SH-SY5Y (cell line): ENCODE data around the gene ATP5PF.

Source experiments
- GATA2 ChIP-seq: IDR thresholded peaks from 2 replicates; pipeline ENCODE4 v1.6.1; 2011; ENCODE audit warnings: mild to moderate bottlenecking, low read depth, low read length
- GATA3 ChIP-seq: IDR thresholded peaks from 2 replicates; pipeline ENCODE4 v1.6.1; 2011; ENCODE audit warnings: low read depth, mild to moderate bottlenecking, low read length, moderate library complexity

Gene ATP5PF

DNA sequence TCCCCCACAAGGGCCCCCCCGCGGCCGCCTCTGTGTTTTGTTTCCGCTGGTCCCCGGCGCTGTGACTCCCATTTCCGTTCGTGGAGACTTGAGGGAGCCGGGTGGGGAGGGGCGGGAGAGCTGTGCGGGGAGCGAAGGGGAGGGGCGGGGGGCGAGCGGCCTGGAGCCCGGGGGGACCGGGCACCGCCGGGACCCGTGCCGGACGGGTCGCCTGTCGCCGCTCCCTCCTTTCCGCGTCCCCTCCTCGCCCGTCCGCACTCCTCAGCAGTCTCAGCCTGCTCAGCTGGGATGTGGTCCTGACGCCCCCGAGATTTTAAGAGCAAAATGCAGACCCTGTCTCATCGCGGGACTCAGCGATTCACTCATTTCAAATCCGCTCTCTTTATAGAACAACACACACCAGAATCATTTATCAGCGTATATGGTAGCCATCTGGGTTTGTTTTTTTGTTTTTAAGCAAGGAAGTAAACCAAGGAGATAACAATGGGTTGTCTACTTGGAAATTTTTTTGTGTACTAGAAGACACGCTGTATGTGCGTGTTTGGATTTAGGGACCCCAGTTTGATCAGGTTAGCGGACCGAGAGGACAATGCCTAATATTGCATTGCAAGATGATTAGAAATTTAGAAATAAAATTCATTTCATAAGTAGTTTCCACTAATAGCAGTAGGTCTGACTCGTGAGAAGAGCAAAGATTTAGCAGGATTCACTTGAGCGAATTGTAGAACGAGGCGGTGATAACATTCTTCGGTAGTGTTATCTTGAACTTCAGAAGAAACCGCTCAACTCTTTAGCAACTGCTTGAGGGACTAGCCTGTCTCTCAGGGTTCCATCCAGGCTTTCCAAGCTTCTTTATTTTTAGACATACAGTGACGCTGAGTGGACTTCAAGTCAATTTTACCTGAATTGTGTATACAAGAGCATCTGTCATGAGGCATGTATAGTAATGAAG lies 1.2 kb upstream of the ATP5PF start:
- TF ChIP-seq GATA2 = no peak
- TF ChIP-seq GATA3 = no peak

DNA sequence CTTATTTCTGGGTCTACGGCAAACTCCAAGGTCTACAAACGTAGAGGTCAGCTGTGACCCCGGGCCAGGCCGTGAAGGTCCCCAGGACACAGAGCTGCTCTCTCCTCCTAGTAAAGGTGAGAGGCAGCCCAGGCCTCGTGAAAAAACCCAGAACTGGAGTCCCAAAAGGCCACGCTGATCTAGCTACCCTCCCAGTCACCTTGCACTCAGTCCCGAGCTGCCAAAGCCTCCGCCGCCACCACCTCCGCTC lies 125 bp downstream of the ATP5PF start:
- TF ChIP-seq GATA3 = no peak
- TF ChIP-seq GATA2 = no peak

DNA sequence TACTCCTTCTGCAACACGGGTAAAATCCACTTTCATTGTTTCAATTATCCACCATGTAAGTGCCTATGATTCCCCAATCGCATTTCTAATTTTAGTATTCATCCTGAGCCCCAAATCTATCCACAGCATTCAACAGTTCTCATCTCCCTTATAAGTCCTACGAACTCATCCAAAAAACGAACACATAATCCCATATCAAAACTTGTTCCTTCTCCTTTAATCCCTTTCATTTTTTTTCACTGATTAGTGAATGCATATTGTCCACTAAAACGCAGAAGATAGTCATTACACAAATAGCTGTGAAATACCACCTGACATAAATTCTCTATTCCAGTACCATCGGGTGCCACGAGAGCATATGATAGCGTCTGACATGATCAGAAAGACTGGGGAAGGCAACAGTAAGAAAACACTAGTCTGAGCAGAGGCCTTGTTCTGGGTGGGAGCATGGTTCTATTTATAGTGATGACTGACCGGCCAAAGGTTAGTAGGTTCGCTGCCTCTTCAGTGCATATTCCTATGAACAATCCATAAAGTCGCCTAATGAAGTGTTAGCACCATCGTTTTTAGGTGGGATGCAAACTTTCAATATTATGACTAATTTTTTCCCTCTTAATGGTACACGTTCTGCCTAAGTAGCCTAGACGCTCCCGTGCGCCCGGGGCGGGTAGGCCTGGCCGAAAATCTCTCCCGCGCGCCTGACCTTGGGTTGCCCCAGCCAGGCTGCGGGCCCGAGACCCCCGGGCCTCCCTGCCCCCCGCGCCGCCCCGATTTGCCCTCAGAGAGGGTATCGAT lies 648 bp downstream of the ATP5PF start:
- no peak for TF ChIP-seq GATA2
- no peak for TF ChIP-seq GATA3

DNA sequence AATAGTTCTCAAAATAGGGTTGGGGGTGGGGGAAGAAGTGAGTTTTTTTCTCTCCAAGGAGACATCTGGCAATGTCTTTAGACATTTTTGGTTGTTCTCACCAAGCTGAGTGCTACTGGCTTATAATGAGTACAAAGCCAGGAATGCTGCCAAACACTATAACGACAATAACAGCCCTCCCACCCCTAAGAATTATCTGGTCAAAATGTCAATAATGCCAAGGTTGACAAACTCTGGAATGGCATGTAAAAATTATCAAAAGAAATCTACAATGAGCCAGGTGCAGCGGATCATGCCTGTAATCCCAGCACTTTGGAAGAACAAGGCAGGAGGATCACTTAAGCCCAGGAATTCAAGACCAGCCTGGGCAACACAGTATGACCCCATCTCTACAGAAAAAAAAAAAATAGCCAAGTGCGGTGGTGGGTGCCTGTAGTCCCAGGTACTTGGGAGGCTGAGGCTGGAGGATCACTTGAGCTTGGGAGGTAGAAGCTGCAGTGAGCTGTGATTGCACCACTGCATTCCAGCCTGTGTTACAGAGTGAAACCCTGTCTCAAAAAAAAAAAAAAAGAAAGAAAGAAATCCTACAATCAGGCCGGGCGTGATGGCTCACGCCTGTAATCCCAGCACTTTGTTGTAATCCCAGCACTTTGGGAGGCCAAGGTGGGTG lies 2.5 kb downstream of the ATP5PF start:
- TF ChIP-seq GATA2 (no peak), GATA3 (no peak)

DNA sequence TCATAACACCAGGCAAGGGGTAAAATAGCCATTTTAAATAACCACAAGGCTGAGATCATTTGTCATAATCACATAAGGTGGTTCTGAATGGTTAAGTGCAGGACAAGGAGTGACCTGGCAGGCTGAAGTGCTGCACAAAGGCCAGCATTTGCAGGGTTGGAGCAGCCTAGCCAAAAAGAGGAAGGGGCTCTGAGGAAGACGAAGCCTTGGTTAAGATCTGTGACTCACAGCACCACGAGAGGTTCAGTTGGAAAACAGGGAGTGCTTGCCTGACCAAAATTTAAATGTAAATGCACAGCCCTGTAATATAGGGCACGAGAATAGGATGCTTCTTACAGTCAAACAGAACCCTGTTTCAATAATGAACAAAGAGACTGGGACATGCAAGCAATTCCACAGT lies 12.1 kb downstream of the ATP5PF start:
- TF ChIP-seq GATA3 = no peak
- TF ChIP-seq GATA2 = no peak

DNA sequence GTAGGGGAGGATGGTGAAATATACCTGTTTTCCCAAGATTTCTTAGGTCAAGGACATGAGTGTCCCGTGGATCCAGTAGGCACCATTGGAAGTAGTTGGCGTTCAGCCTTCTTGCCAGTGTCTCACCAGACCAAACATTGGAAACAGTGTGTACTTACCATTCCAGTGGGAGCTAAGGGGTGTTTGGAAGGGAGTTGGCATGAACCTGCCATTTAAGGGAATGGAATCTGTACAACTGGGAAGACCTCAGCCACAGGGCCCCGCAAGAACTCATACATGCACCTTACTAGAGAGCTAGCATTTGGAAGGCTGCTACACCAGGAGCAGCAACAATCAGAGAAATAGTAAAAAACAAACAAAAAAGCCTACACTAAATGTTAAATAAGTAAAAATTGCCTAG lies 12.7 kb downstream of the ATP5PF start:
- TF ChIP-seq GATA2 (no peak), GATA3 (no peak)

DNA sequence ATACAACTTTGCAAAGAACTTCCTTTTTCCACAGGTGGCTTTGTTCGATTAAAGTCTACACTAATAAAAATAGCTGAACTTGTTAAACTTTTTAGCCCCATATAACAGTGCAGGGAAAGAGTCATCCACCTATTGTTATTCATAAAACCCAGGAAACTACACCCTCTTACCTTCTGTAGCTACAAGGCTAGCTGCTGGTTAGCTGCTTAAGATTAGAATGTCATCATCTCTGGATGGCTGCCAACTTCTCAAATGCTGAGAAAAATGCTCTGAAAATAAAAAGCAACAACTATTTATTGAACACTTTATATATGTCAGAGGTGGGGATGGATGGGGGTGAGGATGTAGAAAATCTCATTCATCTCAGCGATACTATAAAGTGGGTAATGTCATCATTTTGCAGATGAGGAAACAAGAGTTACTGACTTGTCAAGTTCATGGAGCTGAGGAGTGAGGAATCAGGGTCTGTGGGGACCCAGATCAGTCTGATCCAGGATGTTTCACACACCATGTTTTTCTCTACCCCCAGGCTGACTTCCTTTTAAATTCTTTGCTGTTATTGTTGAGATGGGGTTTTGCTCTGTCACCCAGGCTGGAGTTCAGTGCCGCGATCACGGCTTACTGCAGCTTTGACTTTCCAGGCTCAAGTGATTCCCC lies 17.1 kb downstream of the ATP5PF start:
- no peak for TF ChIP-seq GATA3
- TF ChIP-seq GATA2 = no peak

DNA sequence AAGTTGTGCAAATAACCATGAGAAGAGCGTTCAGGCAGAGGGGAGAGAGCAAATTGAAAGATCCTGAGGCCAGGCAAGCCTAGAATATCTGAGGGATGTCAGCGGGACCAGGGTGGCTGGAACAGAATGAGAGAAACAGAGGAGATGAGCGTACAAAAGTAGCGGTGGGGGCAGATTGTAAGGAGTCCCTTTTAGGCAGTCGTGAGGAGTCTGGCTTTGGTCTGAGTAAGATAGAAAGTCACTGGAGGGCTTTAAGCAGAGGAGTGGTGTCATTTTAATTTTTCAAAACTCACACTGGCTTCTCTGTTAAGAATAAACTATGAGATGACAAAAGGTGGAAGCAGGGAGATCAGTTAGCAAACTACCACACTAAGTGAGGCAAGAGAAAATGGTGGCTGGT lies 24.2 kb downstream of the ATP5PF start:
- TF ChIP-seq GATA2 (no peak), GATA3 (no peak)

DNA sequence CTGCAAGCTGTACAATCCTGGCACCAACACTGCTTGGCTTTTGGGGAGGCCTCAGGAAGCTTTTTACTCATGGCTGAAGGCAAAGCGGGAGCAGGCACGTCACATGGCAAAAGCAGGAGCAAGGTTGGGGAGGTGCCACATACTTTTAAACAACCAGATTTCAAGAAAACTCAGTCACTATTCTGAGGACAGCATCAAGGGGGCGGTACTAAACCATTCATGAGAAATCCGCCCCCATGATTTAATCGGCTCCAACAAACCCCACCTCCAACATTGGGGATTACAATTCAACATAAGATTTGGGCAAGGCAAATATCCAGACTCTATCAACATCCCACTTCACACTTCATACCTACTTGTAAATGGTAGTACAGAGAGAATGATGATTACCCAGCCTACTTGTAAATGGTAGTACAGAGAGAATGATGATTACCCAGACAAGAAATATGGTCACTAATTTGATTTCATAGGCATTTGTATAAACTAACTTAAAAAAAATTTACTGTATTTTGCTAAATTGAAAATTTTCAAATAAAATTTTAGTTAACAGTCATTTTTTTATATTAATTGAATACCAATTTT lies 24.9 kb downstream of the ATP5PF start:
- TF ChIP-seq GATA3 = no peak
- no peak for TF ChIP-seq GATA2

DNA sequence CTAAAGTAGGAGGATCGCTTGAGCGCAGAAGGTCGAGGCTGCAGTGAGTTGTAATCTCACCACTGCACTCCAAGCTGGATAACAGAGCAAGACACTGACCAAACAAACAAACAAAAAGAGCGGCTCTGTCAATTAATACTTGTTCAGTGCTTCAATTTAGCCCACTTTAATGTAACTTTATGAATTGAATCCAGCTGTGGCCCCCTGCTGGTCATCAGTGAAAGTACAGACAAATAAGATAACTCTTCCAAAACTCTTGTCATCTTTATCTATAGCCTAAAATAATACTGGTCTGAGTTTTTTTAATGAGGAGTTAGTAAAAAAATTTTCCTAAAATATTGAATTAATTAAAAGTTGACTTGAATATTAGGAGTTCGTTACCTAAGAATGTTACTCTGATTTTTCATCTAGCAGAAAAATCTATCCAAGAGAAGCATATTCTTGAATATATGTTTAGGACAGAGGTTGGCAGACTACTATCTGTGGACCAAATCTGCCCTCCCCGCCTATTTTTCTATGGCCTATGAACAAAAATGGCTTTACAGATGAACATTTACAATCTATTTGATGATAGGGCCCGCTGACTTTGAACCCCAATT lies 26.1 kb downstream of the ATP5PF start:
- TF ChIP-seq GATA3 (no peak), GATA2 (no peak)

DNA sequence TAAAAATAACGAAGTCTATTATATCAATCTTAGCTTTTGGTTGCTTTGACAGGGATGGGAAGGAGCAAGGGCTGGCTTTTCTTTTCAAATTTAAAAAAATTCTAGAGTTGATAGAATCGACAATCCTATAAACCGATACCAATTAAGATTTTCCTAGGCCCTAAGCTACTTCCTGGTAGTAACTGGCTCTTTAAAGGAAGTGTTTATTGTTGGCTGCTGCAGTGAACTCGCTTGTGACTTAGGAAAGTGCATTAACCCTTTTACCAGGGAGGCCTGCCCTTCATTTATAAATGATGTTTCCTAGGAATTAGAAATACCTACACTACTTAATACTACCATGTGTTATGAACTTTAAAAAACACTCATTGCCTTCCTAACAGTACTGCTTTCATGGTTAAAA lies 33.2 kb downstream of the ATP5PF start:
- TF ChIP-seq GATA3 = no peak
- TF ChIP-seq GATA2 = no peak

DNA sequence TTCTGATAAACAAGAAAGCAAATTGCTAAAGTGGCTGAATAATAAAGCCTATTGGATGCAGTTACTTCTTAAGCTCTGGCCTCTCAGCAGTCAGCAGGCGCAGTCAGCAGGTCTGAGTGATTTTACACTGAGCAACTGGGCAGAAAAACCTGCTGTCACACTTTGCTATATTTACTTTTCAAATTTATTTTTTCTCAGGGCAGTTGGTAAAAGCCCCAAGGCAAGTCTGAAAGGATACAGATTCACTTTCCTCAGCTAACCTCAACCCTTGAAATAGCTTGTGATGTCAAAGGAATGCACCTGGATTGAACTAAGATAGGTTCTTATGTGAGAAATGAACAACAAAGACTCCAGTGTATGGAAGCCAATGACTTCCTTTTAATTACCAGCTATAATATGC lies 34.0 kb downstream of the ATP5PF start:
- no peak for TF ChIP-seq GATA3
- no peak for TF ChIP-seq GATA2

DNA sequence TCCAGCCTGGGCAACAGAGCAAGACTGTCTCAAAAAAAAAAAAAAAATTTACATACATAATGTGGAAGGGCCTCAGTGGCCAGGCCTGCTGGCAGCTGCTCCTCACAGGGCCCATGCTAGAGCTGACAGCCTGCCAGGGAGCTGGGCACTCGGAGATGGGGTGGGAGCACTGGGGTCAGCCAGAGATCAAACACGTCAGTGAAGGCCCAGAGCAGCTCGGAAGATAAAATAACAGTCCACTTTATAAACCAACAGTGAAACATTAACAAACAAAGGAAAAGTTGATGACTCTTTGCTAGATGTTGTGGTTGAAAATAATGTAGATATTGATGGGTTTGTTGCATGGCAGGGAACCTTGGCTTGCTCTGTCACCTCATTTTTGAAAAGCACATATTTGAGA lies 42.7 kb downstream of the ATP5PF start:
- no peak for TF ChIP-seq GATA2
- TF ChIP-seq GATA3 = no peak
